ENCODE measurements around the gene AP1B1.
"Not testable (repeated sequence)": the region's sequence is repeated elsewhere in the genome, so short reads cannot be mapped to it uniquely, and the experiment has no call there.

AP1B1 gene

DNA sequence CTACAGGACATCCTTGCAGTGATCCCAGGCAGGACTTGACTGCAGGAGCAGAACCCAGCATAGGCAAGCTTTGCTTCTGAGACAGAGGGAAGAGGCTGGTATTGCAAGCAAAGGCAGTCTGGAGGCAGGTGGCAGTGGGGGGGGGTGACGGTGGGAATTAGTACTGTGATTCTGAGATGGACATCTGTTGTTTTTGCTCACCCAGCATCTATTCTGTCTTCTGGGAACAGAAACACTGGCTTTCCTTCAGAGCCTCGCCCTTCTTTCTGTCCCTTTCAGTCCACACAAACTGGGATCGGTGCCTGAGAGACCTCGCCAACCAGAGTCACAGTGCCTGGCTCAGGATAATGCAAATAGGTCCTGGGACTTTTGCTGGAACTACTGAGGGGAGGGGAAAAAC lies 41.7 kb downstream of the AP1B1 start:
- DNase-seq, result no peak

DNA sequence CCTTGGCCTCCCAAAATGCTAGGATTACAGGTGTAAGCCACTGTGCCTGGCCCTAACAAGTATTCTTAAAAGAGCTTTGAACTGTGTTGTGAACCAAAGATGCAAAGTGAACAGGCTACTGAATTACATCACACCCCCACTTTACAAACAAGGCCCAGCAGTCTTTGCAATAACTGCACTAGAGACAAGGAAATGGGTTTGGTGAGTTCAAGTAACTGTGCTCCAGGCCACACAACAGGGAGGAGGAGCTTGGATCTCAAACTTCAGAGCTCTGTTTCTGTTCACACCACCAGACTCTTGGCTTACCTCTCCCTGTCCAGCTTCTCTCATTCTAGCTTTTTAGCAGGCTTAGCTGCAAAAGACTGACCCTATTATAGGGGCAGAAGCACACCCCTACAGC lies 42.4 kb downstream of the AP1B1 start:
- DNase-seq, result no peak

DNA sequence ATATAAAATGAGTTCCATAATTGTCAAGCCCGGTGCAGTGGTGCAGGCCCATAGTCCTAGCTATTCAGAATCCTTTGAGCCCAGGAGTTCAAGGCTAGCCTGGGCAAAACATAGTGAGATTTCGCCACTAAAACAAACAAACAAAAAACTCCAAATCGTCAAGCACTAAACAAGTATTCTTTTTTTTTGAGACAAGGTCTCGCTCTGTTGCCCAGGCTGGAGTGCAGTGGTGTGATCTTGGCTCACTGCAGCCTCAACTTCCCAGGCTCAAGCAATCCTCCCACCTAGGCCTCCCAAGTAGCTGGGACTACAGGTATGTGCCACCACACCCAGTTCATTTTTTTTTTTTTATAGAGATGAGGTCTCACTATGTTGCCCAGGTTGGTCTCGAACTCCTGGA lies 43.5 kb downstream of the AP1B1 start:
- not testable (repeated sequence) for DNase-seq

DNA sequence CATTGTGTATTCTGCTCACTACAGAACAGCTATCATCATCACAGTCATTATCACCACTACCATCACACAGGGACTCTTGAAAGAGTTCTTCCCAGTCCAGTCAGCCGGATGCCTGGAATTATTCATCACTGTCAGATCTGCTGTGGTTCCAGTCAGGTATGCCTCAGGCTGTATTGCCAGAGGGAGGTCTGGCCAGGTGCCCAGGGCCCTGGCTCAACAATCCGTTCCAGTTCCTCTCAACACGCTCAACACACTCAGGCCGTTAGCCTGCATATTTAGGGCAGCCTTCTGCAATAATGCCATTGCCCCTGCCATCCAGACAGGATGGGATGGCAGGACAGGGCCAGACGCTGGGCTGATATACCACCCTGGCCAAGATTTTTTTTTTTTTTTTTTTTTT lies 44.2 kb downstream of the AP1B1 start:
- no peak for DNase-seq

DNA sequence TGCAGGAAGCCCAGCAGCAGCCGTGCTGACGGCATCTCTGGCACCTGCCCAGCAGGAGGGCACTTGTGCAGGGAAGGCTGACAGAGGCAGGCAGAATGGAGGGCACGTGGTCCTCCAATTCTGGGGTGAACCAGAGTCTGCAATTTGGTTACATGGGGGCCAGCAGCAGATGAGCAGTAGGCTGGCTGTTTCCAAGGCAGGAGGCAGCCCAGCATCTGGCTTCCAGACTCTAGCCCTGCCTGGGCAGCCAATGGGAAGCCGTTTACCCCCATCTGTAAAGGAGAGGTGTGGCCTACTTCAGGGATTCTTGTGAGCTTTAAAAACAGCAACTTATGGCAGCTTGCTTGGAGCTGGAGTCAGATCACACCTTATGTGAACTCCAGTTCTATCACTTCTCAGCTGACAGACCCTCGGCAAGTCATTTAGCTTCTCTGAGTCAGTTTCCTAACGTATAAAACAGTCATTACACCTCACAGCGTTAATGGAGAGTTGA lies 45.0 kb downstream of the AP1B1 start:
- no peak for DNase-seq

DNA sequence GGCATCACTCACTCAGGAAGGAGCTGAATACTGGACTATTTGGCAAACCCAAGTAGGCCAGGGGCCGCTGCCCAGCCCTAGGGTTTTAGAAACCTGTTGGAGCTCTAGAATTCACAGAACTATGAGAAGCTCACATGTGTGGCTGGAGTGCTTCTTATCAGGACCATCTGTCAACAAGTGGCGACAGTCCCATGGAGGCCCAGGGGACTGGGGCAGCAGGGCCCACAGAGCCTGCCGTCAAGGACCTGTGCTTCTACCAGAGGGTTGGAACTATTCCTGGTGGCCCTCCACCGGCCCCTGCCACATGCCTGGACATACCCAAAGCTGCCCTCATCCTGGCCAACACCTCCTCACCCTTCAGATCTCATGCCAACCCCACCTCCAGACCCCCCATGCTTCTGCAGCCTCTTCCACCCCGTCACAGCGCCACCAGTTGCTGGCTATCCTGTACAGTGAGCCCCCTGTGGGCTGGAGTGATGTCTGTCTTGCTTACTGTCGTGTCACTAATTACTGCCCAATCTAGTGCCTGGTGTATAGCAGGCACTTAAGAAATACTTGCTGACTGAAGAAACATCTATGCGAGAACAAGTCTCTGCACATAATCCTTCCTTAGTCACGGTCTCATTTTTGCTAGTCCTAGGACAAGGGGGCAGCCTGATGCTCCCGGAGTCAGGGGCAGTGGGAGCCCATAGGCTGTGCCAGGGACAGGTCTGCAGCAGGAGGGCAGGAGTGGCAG lies 45.6 kb downstream of the AP1B1 start:
- no peak for DNase-seq

DNA sequence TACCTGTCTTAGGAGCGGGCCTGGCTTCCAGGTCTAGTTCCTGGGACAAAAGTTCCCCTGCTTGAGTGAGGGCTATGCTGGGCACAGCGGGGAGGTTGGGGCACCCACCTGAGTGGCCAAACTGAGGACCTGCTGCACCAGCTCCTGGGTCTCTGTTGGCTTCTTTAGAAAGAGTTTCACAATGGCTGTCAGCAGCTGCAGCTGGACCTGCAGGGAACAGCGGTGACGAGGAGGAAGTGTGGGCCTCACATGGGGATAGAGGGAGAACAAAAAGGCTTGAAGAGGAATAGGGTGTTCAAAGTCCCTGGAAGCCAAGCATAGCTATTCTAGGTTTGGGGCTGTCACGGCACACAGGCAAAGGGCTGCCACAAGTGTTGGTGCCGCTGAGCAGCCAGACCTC lies 46.2 kb downstream of the AP1B1 start:
- DNase-seq, result no peak

DNA sequence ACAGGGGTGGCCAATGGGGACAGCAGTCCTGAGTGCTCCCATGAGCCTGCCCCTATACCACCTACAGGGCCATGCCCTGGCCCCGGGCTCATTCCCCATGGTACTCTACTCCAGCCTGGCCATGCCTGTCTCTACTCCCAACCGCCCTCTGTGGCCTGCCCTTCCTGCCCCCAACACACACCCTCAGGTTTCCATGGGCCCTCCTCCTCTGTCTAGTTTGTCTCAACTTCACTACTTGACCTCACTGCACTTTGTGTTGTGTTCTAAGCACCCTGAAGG lies 46.6 kb downstream of the AP1B1 start:
- no peak for DNase-seq

DNA sequence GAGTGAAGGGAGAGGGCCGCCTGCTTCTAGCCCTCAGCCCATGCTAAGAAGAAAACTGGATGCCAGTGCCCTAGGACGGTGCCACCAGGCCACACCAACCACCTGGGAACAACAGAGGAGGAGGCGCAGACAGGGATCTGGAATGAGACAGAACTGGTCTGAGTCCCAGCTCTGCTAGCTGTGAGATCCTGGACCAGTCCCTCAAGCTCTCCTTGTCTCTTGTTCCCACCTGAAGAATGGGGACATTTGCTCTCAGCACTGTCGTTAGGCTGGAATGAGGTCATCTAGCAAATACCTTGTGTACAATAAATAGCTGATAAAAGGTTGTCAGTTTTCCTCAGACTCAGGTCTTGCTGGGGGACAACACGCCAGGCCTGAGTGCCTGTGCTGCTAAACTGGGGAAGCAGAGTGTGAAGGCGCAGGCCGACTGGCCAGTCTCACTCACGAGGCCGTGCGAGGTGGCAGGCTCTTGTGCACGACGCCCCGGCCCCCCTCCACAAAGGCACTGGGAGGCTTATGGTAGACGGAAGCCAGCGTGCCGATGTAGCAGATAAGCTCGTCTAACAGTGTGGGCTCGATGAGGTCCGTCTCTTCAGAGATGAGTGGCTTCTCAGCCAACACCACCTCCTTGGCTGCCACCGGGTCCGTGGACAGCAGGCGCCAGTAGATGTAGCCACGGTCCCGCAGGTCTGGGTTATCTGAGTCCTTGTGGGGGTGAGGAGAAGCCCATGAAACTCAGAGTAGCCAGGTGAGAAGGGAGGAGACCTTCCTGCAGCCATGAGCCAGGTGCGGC lies 47.1 kb downstream of the AP1B1 start:
- no peak for DNase-seq

DNA sequence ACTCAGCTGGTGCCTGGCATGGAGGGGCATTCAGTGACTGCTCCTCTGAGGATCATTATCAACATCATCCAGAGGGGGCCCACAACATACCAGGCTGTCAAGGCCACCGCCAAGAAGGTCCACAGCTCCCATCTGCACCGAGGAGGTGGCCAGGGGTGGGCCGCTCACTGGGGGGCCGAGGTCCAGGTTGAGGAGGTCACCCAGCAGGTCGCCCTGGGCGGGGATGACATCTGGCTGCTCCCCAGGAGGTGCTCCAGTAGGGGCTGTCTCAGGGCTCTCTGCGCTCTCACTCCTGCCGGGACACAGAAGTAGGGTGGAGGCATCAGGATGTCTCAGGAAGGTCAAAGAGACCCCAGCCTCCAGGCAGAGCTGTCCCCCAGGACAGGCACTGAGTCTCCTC lies 47.8 kb downstream of the AP1B1 start:
- no peak for DNase-seq

DNA sequence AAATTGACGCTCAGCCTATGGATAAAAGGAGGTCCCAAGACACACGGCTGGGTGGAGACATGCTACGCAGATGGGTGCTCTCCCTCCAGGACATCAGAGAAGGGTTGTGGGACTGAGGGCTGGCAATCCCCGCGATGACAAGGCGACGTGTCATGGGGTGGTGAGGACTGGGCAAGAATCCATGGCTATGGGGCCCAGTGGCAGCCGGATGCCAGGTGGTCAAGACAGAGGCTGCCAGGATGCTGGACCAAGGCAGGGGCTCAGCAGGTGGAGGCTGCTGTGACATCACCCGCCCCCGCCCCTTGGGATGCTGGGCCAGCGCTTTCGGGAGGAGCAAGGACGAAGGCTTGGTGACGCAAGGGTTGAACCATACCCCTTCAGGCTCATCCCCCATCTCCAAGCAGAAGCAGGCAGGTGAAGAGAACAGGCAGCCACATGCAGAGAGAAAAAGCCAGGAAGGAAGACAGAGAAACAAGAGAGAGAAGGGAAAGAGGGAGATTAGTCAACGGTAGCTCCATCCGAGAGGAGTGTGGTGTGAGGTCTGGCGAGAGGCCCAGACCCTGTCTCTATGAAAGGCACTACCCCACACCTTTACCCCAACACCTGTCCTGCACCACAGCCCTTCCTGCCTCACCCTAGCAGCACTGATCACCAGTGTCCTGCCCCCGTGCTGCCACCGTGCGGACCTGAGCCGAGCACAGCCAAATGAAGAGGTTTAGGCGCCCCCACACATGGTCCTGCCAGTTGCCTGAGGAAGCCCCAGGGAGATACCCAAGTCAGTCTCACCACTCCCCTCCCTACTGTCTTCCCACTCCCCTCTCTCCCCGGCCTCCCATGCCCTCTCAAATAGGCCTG lies 48.8 kb downstream of the AP1B1 start:
- no peak for DNase-seq

DNA sequence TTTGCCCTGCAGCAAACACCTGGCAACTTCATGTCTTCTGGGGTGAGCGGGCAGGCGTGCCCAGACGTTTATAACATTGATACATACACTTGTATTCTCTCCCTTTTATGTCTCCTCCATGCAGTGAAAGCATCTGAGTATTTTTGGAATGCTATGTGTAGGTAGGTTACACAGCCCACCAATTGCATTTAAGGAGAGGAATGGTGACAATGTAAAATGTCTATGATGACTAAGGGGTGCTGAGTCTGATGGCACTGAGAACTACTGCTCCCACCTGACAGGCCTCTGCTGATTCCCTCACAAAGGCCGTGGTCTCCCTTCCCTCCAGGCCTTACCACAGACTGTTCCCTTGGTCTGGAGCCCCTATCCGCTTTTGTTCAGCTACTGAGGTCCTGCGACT lies 50.0 kb downstream of the AP1B1 start:
- no peak for DNase-seq

DNA sequence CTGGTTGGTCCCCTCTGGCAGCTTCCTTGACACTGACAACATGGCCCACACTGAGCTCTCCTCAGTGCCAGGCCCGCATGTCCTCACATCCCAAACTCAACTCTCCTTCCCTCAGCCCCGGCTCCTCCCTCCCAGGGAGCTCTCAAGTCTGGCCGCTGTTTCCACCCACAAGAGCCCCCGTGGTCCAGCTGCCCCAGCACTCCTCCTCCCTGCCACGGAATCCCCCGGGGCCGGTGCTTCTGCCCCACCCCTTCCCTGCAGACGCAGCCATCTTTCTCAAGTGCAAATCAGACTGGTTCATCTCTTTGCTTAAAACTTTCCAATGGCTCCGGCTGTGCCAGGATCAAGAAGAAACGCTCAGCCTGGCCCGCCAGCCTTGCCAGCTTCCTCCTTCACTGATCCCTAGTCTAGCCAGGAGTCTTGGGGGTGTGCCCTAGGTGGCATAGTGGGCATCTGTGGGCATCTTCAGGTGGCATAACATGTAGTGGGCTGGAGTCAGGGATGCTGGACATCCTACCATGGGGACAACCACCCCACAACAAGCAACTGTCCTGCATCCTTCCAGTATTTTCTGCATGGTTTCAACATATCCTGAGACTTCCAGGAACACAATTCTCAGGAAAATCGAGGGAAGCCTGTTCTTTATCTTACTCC lies 50.6 kb downstream of the AP1B1 start:
- DNase-seq, result no peak

DNA sequence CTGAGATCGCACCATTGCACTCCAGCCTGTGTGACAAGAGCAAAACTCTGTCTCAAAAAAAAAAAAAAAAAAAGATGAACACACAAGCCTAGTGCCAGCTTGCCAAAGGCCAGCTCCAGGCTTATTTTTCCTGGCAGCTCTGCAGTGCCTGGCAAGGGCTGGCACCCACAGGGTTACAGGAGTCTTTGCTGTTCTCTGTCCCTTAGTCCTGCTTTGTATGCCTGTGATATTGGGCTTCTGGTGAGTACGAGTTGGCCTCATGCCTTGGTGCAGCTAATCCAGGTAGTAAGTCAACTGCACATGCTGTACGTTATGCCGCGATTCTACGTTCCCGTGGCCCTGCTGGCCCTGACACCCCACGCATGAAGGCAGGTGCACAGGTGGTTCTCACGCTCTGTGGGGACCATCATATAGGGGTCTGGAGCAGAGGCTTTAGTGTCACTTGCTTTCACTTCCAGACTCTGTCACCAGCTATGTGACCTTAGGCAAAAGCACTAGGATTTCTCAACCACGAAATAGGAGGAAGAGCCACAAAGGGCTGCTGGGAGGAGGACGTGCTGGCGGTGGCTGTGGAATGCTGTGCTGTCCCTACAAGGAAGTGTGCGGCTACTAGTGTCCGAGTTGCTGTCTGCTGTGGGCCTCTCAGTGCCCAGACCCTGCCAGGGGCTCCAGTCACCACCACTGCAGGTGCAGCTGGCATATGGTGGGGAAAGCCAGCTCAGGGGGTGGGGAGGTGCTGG lies 51.4 kb downstream of the AP1B1 start:
- DNase-seq, result no peak

DNA sequence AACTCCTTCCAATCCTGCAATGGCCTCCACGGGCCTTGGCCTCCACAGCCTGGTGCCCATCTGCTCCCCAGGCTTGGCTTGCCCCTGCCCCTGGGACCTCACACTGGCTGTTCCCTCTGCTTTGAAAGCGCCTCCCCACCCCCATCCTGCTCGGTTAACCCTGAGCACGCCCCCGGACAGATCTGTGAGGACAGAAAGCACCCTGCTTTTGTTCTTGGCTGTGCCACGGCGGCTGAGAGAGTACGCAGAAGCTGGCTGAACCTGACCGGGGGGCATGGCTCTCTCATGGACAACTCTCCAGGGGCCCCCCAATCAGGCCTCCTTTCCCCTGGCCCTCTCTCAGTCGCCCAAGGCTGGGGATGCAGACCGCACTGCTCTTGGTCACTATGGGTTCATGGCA lies 52.7 kb downstream of the AP1B1 start:
- DNase-seq, result no peak

DNA sequence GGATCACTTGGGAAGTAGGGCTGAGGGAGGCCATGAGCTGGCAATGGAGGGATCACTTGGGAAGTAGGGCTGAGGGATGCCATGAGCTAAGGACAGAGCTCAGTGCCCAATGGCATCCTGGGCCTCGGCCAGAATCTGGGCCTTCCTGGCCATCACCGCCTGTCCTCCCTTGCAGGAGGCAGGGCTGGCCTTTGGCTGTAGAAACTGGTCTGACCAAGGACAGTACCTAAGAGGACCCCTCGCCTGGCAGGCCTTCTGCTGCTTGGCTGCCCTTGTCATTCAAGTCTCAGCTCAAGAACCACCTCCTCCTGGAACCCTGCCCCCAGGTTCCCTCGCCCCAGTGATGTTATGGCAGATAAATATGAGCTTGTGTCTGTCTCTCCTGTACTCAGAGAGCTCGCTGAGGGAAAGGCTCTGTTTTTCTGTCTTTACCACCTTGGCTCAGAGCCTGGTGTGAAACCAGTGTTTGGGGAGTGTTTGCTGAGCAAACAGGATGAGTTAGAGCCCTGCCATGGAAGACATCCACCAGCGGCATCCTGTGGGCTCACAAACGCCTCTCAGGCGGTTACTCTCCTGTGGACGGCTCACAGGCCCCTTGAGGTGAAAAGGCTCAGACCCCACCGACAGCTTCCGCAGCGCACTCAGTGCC lies 53.5 kb downstream of the AP1B1 start:
- DNase-seq, result no peak

DNA sequence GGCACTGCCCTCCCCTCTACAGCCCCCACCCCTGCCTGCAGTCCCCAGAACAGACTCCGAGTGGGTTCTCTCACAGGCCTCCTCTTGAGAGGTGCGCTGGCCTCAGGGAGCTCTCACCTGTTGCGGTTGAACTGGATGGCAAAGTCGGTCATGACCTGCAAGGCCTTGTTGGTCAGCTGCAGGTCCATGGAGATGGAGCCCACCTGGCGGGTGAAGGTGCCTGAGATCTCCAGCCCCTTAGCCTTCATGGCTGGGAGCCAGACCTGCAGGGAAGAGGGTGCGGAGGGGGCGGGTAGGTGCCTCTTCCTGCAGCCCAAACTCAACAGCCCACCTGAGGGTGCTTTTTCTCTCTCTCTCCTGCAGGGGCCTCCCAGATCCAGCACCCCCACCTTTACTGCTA lies 54.2 kb downstream of the AP1B1 start:
- no peak for DNase-seq

DNA sequence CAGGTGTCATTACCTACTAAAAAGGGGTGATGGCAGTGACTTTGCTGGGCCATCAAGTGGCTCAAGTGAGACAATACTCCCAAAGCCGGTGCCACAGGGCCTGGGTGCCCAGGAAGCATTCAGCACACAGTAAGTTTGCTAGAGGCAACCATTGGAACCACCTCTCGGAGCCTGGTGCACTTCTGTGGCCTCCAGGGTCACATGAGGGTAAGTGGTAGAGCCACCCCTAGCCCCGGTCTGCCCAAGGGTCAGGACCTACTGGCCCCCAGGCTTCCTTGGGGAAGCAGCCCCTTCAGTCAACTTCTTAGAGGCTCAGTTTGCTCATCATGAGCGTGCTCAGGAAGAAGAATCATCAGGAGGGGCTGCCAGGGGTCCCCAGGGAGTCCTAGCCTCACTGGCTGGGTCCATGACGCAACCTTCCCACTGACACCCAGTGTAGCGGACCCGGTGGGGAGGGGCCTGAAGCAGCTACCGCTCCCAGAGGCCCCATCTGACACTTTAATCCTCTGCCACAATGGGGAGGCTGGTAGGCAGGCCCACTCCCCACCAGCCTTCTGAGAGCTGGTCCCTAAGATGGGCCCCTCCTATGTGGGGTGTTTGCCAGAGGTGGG lies 55.4 kb downstream of the AP1B1 start:
- DNase-seq, result no peak

DNA sequence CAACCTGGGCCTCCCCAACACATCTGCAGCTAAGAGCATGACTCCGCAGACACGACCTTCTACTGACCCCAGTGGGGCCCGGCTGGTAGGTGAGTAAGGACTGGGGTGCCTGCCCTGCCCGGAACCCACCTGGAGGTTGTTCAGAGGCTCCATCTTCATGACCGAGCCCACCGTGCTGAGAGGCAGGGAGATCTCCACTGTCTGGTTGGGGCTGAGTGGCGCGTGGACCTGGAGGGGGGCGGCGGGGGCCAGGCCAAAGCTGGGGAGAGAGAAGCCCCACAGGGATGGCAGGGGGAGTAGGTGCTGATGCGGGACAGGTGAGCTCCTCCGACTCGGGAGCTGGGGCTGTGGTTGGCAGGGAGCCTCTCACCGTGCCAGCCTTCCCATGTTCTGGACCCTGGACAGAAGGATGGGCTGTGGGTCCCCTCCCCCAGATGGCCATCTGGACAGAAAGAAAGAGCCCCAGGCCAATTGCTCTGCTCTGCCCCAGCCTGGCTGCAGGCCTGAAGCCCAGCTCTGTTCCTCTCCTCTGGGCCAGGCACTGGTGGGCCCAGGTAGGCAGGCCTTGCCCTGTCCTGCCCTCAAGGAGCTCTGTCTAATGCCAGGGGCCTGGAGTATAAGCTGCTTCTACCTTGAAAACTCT lies 56.6 kb downstream of the AP1B1 start:
- DNase-seq, result no peak

DNA sequence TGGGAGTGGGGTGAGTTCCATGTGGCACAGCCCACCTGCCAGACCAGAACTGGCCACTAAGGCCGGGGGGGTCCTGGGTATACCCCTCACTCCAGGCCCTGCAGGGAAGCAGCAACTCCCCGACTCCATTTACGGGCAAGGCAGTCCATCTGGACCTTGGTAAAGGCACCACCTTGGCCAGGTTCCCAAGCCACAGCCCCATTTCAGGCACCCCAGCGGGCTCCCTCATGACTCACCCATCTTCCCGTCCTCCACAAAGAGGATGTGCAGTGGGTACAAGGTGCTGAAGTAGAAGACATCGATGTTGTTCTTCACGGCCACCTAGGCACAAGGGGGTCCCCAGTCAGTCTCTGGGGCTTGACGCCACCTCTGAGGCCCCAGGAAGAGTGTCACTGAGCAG lies 57.2 kb downstream of the AP1B1 start:
- no peak for DNase-seq

DNA sequence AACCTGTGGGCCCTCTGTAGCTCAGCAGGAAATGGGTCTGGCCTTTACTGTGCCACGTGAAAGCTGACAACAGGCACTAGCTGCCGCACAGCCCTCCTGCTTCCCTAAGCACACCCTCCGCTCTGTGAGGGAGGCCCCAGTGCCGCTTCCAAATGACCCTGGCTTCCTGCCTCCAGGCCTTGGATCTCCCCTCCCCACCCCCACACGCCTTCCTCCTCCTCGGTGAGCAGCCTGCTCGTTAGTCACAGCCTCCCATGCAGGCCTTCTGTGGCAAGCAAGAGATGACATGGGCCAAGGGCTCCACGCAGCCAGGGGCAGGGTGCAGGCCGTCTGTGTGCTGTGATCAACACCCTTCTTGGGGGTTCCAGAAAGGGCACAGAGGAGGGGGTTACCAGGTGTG lies 57.6 kb downstream of the AP1B1 start:
- no peak for DNase-seq
